Stimulated activated CD4-positive, alpha-beta T cell treated with anti-CD3 and anti-CD28 coated beads, Interleukin-2, amount 100 ng/mL, for 48 hours (primary cell): Measurements from ENCODE around the gene ADIRF.
"Not testable (repeated sequence)": the region's sequence is repeated elsewhere in the genome, so short reads cannot be mapped to it uniquely, and the experiment has no call there.

Experiments used
- DNase-seq, 2 donors: peaks; one replicate each; pipeline ENCODE4 v3.0.0-alpha.2; 2020

ADIRF gene

GRCh38 chr10:86961481-86962091, 6.7 kb upstream of the ADIRF start:
- no peak for DNase-seq

GRCh38 chr10:86962136-86962980, 5.9 kb upstream of the ADIRF start:
- DNase-seq = no peak

GRCh38 chr10:86962981-86963310, 5.3 kb upstream of the ADIRF start:
- DNase-seq = no peak

- no peak for DNase-seq
Observed at GRCh38 chr10:86963341-86963919, 4.9 kb upstream of the ADIRF start.

GRCh38 chr10:86964061-86964846, 4.0 kb upstream of the ADIRF start:
- DNase-seq = no peak

GRCh38 chr10:86964847-86965190, 3.5 kb upstream of the ADIRF start:
- DNase-seq = no peak

GRCh38 chr10:86965986-86966654, 2.2 kb upstream of the ADIRF start:
- no peak for DNase-seq

GRCh38 chr10:86967481-86967941, 771 bp upstream of the ADIRF start:
- DNase-seq = no peak

GRCh38 chr10:86968994-86969355, 693 bp downstream of the ADIRF start:
- no peak for DNase-seq

- DNase-seq = no peak
Observed at GRCh38 chr10:86969421-86970041, 1.2 kb downstream of the ADIRF start.

GRCh38 chr10:86970162-86970981, 2.1 kb downstream of the ADIRF start:
- no peak for DNase-seq

GRCh38 chr10:86970982-86971231, 2.6 kb downstream of the ADIRF start:
- no peak for DNase-seq

- DNase-seq = peak; percentile 74 to 77
Observed at GRCh38 chr10:86971232-86971991, 3.1 kb downstream of the ADIRF start.

- no peak for DNase-seq
Observed at GRCh38 chr10:86972613-86973380, 4.5 kb downstream of the ADIRF start.

GRCh38 chr10:86974484-86974883, 6.2 kb downstream of the ADIRF start:
- no peak for DNase-seq

GRCh38 chr10:86976362-86977056, 8.2 kb downstream of the ADIRF start:
- no peak for DNase-seq

GRCh38 chr10:86978457-86978856, 10.2 kb downstream of the ADIRF start:
- not testable (repeated sequence) for DNase-seq

- DNase-seq = no peak
Observed at GRCh38 chr10:86979296-86979818, 11.1 kb downstream of the ADIRF start.

GRCh38 chr10:86979977-86980448, 11.7 kb downstream of the ADIRF start:
- no peak for DNase-seq
